GM12878 (cell line): Measurements from ENCODE around the gene CTNNA2. TPM values are rescaled to one million over a fixed set of nuclear protein-coding genes. Genes with fewer than 3 reads are reported as not detected.

Experiments
- ATAC-seq: fragments of 200-7000 bp; cut with Tn5 transposase; 3 replicates; pipeline ENCODE4 v1.9.1; 2020; ENCODE audit warnings: mild to moderate bottlenecking, moderate library complexity
- BruUV-seq: library from RNA; stranded (reverse); fragments of 400-500 nt; replicated peaks from 2 replicates; lab custom pipeline; 2021; lab: Mats Ljungman, UMichigan
- CTCF ChIA-PET: fragments of 300-600 bp; sonication (Branson Sonifier 250); formaldehyde crosslinking; extraction: SDS; loops from one replicate; lab custom pipeline; 2021; ENCODE audit warnings: inconsistent platforms; lab: Yijun Ruan, JAX
- POLR2A ChIA-PET: fragments of 350-600 bp; formaldehyde crosslinking; extraction: SDS; loops from one replicate; lab custom pipeline; 2021; ENCODE audit warnings: inconsistent platforms; lab: Charles Lee
- RAD21 ChIA-PET: fragments of 300-600 bp; sonication (Branson Sonifier 250); formaldehyde crosslinking; loops from one replicate; lab custom pipeline; 2023; ENCODE audit warnings: antibody characterized with exemption; ENCODE audit not compliant: unreplicated experiment; lab: Charles Lee
- SMC1A ChIA-PET: fragments of 300-600 bp; sonication (Branson Sonifier 250); formaldehyde crosslinking; loops from one replicate; lab custom pipeline; 2023; ENCODE audit not compliant: unreplicated experiment, uncharacterized antibody; lab: Charles Lee
- DNase-seq: peaks from one replicate; pipeline ENCODE4 v3.0.0-alpha.2; 2011; ENCODE audit warnings: low read depth, low spot score
- FAIRE-seq: peaks from 3 replicates; lab custom pipeline; 2011; peaks lifted over from hg19 to GRCh38; lab: Jason Lieb, UNC
- H2AFZ ChIP-seq: 2 replicates; pipeline ENCODE4 v1.6.0; 2011; ENCODE audit warnings: low read depth, low read length, control low read depth; ENCODE audit not compliant: control insufficient read depth
- H3K27ac ChIP-seq: 2 replicates; pipeline ENCODE4 v1.5.1; 2011; ENCODE audit warnings: control low read depth; ENCODE audit not compliant: control insufficient read depth, insufficient read depth
- H3K27me3 ChIP-seq, 2 experiments: replicated peaks in 1 of 2; 2 replicates each; pipeline versions ENCODE4 v1.6.0 to v1.6.1; 2011; ENCODE audit warnings: low read length in 1 of 2; ENCODE audit not compliant: control insufficient read depth in 2 of 2, insufficient read depth in 2 of 2
- H3K36me3 ChIP-seq, 2 experiments: 2 replicates each; pipeline ENCODE4 v1.5.1; 2011; ENCODE audit warnings: low read length in 1 of 2; ENCODE audit not compliant: control insufficient read depth in 2 of 2, insufficient read depth in 2 of 2
- H3K4me1 ChIP-seq: 2 replicates; pipeline ENCODE4 v1.6.1; 2011; ENCODE audit warnings: mild to moderate bottlenecking, low read length, moderate library complexity, mixed read lengths; ENCODE audit not compliant: control insufficient read depth, insufficient read depth
- H3K4me2 ChIP-seq: 2 replicates; pipeline ENCODE4 v1.6.0; 2011; ENCODE audit warnings: control low read depth; ENCODE audit not compliant: control insufficient read depth, insufficient read depth
- H3K4me3 ChIP-seq: fragments of 200-600 bp; sonication (generic); 2 replicates; pipeline ENCODE4 v1.5.1; 2016
- H3K79me2 ChIP-seq: 2 replicates; pipeline ENCODE4 v1.6.0; 2011; ENCODE audit warnings: low read length; ENCODE audit not compliant: control insufficient read depth, insufficient read depth
- H3K9ac ChIP-seq: 2 replicates; pipeline ENCODE4 v1.8.0; 2011; ENCODE audit warnings: low read length, control low read depth, mixed read lengths; ENCODE audit not compliant: control insufficient read depth, insufficient read depth
- H3K9me3 ChIP-seq: replicated peaks from 3 replicates; pipeline ENCODE4 v1.5.1; 2011; ENCODE audit warnings: mild to moderate bottlenecking, low read length; ENCODE audit not compliant: control insufficient read depth, insufficient read depth
- H4K20me1 ChIP-seq: 2 replicates; pipeline ENCODE4 v1.6.0; 2011; ENCODE audit not compliant: control insufficient read depth, insufficient read depth
- CHD1 ChIP-seq: IDR thresholded peaks from 2 replicates; pipeline ENCODE4 v1.6.1; 2012; ENCODE audit warnings: low read depth, low read length, improper control_type of control experiment
- JUNB ChIP-seq: IDR thresholded peaks from 2 replicates; pipeline ENCODE4 v1.6.1; 2016; ENCODE audit warnings: antibody characterized with exemption, mild to moderate bottlenecking
- MEF2A ChIP-seq: IDR thresholded peaks from 2 replicates; pipeline ENCODE4 v1.6.1; 2011; ENCODE audit warnings: low read depth, mild to moderate bottlenecking, low read length, moderate library complexity; ENCODE audit not compliant: insufficient read depth
- PAX8 ChIP-seq: fragments of 450-650 bp; IDR thresholded peaks from 2 replicates; pipeline ENCODE4 v1.6.1; 2017; ENCODE audit warnings: mild to moderate bottlenecking, moderate library complexity
- SREBF2 ChIP-seq: IDR thresholded peaks from 2 replicates; pipeline ENCODE4 v1.6.1; 2012; ENCODE audit warnings: mild to moderate bottlenecking, low read length
- WRNIP1 ChIP-seq: IDR thresholded peaks from 2 replicates; pipeline ENCODE4 v1.6.1; 2011; ENCODE audit warnings: low read depth, low read length, improper control_type of control experiment, borderline replicate concordance
- WGBS: methylation state at CpG from one replicate; pipeline ENCODE4 v1.1.6; 2016; ENCODE audit warnings: low lambda C conversion rate; ENCODE audit not compliant: insufficient replicate concordance, insufficient coverage; ENCODE audit errors: missing lambda C conversion rate; 5-methylcytosine and 5-hydroxymethylcytosine counted together
- in situ Hi-C: fragments of 300-500 bp; cut with MboI; formaldehyde crosslinking; loops from 9 replicates; pipeline ENCODE4 v1.14.3; 2018; ENCODE audit warnings: mixed read lengths
- intact Hi-C: fragments of 100-400 bp; cut with micrococcal nuclease; formaldehyde crosslinking; loops from one replicate; pipeline ENCODE4 v1.14.2; 2022; ENCODE audit not compliant: unreplicated experiment
- polyA plus RNA-seq, 11 experiments: library from polyadenylated mRNA; depleted of rRNA in 4 of 11; unstranded in 6 of 11; stranded (reverse) in 5 of 11; fragments of >200 nt; fragmentation: Nextera tagmentation in 4 of 11; fragmentation: Illumina TruSeq in 1 of 11; extraction: Ambion mirVana in 4 of 11; extraction: Trizol in 1 of 11; gene quantifications; 1 replicate in 1 of 11; 2 replicates in 10 of 11; pipeline versions ENCODE4 v1.2.1 to v1.2.3, GENCODE V29; 2011 to 2016; ENCODE audit warnings: inconsistent platforms in 2 of 11, missing spikeins in 2 of 11, low read depth in 1 of 11
- total RNA-seq, 4 experiments: library from RNA; depleted of rRNA in 3 of 4; stranded (reverse); fragments of >200 nt in 3 of 4; fragmentation: Illumina TruSeq in 1 of 4; extraction: Trizol in 1 of 4; gene quantifications; 2 replicates each; pipeline versions ENCODE4 v1.2.1 to v1.2.3, GENCODE V29; 2013 to 2021
- TF ChIP-seq, protein P1 (sequence below): fragments of 450-650 bp; IDR thresholded peaks from 2 replicates; pipeline ENCODE4 v1.6.1; 2017; ENCODE audit warnings: antibody characterized with exemption, mild to moderate bottlenecking, moderate library complexity
- TF ChIP-seq, protein P2 (sequence below): IDR thresholded peaks from 2 replicates; pipeline ENCODE4 v1.6.1; 2011; ENCODE audit warnings: borderline replicate concordance, low read depth, mild to moderate bottlenecking, moderate library complexity, mixed read lengths, low read length; ENCODE audit not compliant: insufficient read depth; ENCODE audit errors: extremely low read length

CTNNA2 gene
- total and polyA plus RNA-seq, 10 of the 15 experiments (the other 5 are each of a cell fraction or from before 2014, with no cell fraction given) = 2.4 to 36.2 (median 6.6) TPM

DNA sequence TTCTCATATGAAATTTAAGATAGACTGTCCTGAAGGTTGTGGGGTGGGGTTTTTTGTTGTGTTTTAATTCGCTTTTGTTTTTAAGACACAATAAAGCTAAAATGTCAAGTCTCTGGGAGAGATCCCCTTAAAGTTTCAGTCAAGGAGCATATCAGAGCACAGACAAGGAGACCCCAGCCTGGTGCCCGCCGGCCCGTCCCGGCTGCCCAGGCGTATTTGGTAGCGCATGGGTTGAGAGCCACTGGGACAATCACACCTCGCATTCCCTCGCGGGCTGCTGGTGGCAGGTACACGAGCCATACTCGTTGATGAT, 789.1 kb downstream of the CTNNA2 start:
- Histone ChIP-seq H3K9ac (no peak overlapping the region), H4K20me1 (no peaks in the 10 kb centered on the region)
- TF ChIP-seq, protein P1, sequence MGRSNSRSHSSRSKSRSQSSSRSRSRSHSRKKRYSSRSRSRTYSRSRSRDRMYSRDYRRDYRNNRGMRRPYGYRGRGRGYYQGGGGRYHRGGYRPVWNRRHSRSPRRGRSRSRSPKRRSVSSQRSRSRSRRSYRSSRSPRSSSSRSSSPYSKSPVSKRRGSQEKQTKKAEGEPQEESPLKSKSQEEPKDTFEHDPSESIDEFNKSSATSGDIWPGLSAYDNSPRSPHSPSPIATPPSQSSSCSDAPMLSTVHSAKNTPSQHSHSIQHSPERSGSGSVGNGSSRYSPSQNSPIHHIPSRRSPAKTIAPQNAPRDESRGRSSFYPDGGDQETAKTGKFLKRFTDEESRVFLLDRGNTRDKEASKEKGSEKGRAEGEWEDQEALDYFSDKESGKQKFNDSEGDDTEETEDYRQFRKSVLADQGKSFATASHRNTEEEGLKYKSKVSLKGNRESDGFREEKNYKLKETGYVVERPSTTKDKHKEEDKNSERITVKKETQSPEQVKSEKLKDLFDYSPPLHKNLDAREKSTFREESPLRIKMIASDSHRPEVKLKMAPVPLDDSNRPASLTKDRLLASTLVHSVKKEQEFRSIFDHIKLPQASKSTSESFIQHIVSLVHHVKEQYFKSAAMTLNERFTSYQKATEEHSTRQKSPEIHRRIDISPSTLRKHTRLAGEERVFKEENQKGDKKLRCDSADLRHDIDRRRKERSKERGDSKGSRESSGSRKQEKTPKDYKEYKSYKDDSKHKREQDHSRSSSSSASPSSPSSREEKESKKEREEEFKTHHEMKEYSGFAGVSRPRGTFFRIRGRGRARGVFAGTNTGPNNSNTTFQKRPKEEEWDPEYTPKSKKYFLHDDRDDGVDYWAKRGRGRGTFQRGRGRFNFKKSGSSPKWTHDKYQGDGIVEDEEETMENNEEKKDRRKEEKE = no peak
- TF ChIP-seq, protein P2, sequence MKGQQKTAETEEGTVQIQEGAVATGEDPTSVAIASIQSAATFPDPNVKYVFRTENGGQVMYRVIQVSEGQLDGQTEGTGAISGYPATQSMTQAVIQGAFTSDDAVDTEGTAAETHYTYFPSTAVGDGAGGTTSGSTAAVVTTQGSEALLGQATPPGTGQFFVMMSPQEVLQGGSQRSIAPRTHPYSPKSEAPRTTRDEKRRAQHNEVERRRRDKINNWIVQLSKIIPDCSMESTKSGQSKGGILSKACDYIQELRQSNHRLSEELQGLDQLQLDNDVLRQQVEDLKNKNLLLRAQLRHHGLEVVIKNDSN = no peak
- no peak for TF ChIP-seq WRNIP1
- TF ChIP-seq PAX8 = no peak
- TF ChIP-seq SREBF2 = no peak
- TF ChIP-seq JUNB = no peak
- no peak for TF ChIP-seq CHD1
- no peak for TF ChIP-seq MEF2A
- TF ChIP-seq, all 136 proteins: peak for 0
- Histone ChIP-seq H3K36me3 (no peaks in the 10 kb centered on the region), H2AFZ (no peak overlapping the region), H3K4me3 (no peak overlapping the region), H3K79me2 (no peaks in the 10 kb centered on the region), H3K27me3 (peaks cover 4 to 8% of the 10 kb centered on the region in 2 experiments; a peak in 3 of 4 replicates), H3K9me3 (no peaks in the 10 kb centered on the region; the same call in 2 of the 3 replicates), H3K27ac (no peak overlapping the region), H3K4me2 (no peak overlapping the region), H3K4me1 (no peaks in the 10 kb centered on the region)
- ChIA-PET RAD21 (no interaction called here), POLR2A (no interaction called here), CTCF (interaction anchor here (1.2 kb wide), 1 partner anchor 8 kb away, joined by 4 read pairs; no protein-coding TSS in a partner anchor), SMC1A (no interaction called here)
- intact Hi-C loops (no loop called here), in situ Hi-C loops (no loop called here)
- DNase-seq (no peak), ATAC-seq (no peak), FAIRE-seq (no peak)
- no TSS peak for BruUV-seq
- WGBS = 45% methylated on average over 12 of the region's 12 CpGs
